GM12892 (cell line): ENCODE data around the gene ATRN.

ENCODE experiments used
- POLR2A ChIP-seq: IDR thresholded peaks from 2 replicates; pipeline ENCODE4 v1.6.1; 2011; ENCODE audit warnings: low read depth, low read length, control low read depth
- POLR2AphosphoS5 ChIP-seq: IDR thresholded peaks from 2 replicates; pipeline ENCODE4 v1.6.1; 2011; ENCODE audit warnings: low read depth, low read length, control low read depth
- TAF1 ChIP-seq: IDR thresholded peaks from 2 replicates; pipeline ENCODE4 v1.6.1; 2011; ENCODE audit warnings: low read depth, mild to moderate bottlenecking, control low read depth, low read length, borderline replicate concordance

DNA sequence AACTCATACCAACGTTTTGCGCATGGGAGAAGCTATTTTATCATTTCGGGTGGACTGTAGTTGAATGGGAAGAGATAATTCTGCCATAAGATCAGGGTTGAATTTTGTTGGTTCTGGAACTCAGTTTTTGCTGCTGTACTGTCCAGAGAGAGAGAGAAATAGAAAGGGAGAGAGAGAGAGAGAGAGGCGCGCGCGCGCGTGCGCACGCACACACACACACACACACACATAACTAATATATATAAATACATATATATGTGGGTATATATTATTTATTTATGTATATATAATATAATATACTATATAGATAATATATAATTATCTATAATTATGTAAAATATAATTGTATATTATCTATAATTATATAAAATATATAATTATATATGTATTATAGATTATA lies 21.9 kb downstream of the ATRN start:
- TF ChIP-seq POLR2A (no peak), POLR2AphosphoS5 (no peak), TAF1 (no peak)
